Epithelial cell of proximal tubule (primary cell): ENCODE data around the gene PLA2G4D. TPM values are rescaled to one million over a fixed set of nuclear protein-coding genes. Genes with fewer than 3 reads are reported as not detected.
A peak's percentile ranks its signal among the peaks of the same experiment; 100 is the strongest.

ENCODE experiments used
- DNase-seq: peaks from one replicate; pipeline ENCODE4 v3.0.0-alpha.2; 2011; ENCODE audit warnings: low read depth
- H3K4me3 ChIP-seq: 2 replicates; pipeline ENCODE4 v1.5.1; 2011; ENCODE audit warnings: low read depth, mild to moderate bottlenecking, low read length
- CTCF ChIP-seq: conservative IDR thresholded peaks from 2 replicates; pipeline ENCODE4 v1.5.1; 2012; ENCODE audit warnings: low read depth, mild to moderate bottlenecking, low read length
- total RNA-seq: library from RNA; depleted of rRNA; stranded (reverse); fragments of >200 nt; gene quantifications from 2 replicates; pipeline ENCODE4 v1.2.3, GENCODE V29; 2015

Gene PLA2G4D
- total RNA-seq, 1 donor from 2014 or later = not detected

DNA sequence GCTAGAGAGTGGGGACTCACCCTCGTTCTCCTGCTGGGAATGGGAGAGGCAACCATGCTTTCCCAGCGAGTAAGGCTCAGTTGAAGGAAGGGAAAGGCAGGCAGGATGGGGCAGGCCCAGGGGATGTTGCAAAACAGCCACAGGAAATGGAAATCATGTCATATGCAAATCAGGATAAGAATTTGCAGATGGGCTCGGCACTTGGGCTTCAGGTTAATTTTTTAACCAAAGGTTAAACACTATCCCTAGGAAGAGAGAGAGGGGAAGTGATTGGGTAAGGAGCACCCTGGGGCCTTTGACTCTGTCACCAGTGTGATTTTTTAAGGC, 59.0 kb downstream of the PLA2G4D start:
- H3K4me3 ChIP-seq = peak overlapping the region; percentile 34
- peak; percentile 43 for DNase-seq
- no peak for TF ChIP-seq CTCF

DNA sequence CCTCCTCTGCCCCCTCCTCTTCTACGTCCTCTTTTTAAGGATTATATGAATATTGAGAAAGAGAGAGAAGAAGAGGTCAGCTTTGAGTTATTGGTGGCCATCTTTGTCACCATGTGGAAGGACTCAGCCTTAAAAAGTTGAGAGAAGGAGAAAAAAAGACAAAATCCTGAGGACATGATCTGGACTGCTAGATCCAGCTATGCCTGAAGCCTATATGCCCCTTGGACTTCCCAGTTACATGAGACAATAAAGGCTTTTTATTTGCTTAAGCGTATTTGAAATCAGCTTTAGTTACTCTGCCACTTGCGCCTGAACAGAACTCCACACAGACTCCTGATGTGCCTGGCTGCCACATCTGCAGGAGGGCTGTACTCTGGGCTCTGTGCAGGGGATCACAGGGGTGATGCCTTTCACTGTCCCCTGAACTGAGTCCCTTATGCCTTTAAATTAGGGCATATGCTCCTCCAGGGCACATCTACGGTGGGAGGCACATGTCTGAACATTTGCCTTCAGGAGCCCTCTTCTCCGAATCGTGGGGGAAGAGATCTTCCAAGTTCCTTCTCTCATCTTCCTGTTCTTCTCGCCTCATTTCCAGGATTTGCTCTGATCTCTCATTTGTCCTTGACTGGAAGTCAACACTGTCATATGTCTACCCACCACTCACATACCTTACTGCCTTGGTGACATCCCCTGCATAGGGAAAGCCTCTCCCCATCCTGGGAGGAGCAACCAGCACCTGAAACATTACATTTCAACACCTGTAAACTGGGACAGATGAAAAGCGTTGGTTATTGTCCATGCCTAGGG, 59.5 kb downstream of the PLA2G4D start:
- peak overlapping the region; percentile 34 for H3K4me3 ChIP-seq
- DNase-seq = no peak

GRCh38 chr15:42033214-42033873, 61.0 kb downstream of the PLA2G4D start:
- TF ChIP-seq CTCF = no peak
- no peak overlapping the region for H3K4me3 ChIP-seq
- no peak for DNase-seq

More for the DNA sequence above, 59.5 kb downstream of the PLA2G4D start:
- TF ChIP-seq CTCF = no peak

GRCh38 chr15:42032376-42033213, 61.8 kb downstream of the PLA2G4D start:
- no peak overlapping the region for H3K4me3 ChIP-seq
- no peak for DNase-seq
- TF ChIP-seq CTCF = no peak

DNA sequence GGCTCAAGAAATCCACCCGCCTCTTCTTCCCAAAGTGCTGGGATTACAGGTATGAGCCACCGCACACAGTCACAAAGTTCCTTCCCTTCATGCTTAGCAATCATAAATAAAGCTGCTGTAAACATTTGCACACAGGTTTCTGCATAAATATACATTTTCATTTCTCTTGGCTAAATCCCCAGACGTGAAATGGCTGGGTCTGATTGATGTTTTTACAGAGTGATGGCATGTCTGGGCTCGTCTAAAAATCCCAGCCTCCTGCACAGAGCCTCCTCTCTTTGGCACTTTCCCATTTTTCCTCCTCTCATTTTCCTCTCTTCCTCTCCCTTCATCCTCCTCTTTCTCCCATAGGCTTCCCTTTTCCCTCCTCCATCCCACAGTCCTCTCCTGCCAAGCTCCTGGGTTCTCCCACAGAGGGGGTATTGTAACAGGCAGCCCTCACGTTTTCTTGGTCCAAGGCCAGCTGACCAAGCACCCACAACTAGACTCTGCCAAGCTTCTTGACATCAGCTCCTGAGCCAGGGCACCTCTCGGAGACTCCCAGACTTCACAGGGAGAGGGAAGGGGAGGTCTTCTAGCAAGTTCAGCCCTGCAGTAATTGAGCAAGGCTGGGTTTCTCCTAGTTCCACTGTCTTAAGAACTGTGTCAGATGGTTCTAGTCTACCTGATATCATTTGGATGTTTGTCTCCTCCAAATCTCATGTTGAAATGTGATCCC, 63.0 kb downstream of the PLA2G4D start:
- no peak overlapping the region for H3K4me3 ChIP-seq
- DNase-seq = no peak
- no peak for TF ChIP-seq CTCF

- no peak for TF ChIP-seq CTCF
- no peak overlapping the region for H3K4me3 ChIP-seq
Observed at GRCh38 chr15:42027521-42027920, 66.8 kb downstream of the PLA2G4D start.

More at GRCh38 chr15:42027521-42027920, 66.8 kb downstream of the PLA2G4D start:
- no peak for DNase-seq
